ENCODE measurements around the gene WLS.

DNA sequence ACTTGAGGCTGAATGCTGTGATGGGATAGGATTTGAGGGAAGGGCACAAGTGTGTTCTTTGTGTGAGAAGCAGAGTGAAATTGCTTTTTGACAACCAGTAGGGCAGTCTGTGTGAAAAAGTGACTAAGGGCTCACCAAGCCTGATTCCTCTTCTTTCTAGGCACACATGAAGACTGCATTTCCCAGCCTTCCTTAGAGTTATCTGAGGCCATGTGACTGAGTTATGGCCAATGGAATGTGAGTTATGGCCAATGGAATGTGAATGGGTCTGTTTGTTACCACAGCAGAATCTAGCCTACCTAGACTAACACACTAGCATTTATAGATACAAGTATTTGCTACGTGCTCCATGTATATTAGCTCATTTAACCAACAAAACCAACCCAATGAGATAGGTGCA is 146.6 kb downstream of the WLS start:
- no peak for TF ChIP-seq GATA3 (IDR thresholded peaks at IDR 0.05; ENCODE audit: low read depth, low read length)
- TF ChIP-seq GATA2 (IDR thresholded peaks at IDR 0.05; ENCODE audit: low read depth, low read length) = no peak
